ENCODE measurements around the gene CEP78. TPM values are rescaled to one million over a fixed set of nuclear protein-coding genes. Genes with fewer than 3 reads are reported as not detected.

Gene CEP78
- total RNA-seq, 1 donor = 16.6 TPM

DNA sequence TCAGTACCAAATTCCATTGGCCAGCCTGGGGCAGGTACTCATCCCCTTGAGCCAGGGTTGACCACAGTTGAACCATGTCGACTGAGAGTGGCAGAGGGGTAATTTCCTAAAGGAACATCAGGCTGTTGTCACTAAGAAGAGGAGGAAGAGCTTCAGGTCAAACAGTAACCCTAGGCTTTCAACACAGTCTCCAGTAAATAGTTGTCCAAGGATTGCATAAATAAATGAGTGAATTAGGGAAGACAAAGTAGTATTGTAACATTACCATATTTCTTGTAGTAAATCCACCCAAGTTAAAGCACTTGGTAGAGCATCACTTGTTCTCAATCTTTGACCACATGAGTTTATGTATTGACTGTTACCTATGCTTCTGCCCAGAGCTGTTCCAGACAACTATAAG, 68.5 kb downstream of the CEP78 start:
- DNase-seq (ENCODE audit: insufficient read length, low spot score, missing footprints) = no peak
- H3K79me2 ChIP-seq (ENCODE audit: insufficient read depth, low read length) = peaks cover 2% of the 10 kb centered on the region
- TF ChIP-seq, protein P1, sequence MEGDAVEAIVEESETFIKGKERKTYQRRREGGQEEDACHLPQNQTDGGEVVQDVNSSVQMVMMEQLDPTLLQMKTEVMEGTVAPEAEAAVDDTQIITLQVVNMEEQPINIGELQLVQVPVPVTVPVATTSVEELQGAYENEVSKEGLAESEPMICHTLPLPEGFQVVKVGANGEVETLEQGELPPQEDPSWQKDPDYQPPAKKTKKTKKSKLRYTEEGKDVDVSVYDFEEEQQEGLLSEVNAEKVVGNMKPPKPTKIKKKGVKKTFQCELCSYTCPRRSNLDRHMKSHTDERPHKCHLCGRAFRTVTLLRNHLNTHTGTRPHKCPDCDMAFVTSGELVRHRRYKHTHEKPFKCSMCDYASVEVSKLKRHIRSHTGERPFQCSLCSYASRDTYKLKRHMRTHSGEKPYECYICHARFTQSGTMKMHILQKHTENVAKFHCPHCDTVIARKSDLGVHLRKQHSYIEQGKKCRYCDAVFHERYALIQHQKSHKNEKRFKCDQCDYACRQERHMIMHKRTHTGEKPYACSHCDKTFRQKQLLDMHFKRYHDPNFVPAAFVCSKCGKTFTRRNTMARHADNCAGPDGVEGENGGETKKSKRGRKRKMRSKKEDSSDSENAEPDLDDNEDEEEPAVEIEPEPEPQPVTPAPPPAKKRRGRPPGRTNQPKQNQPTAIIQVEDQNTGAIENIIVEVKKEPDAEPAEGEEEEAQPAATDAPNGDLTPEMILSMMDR (IDR thresholded peaks at IDR 0.05; ENCODE audit: extremely low read depth, low read depth, low read length) = no peak
- no peaks in the 10 kb centered on the region for H4K20me1 ChIP-seq (ENCODE audit: insufficient read depth, low read length)
- H3K4me3 ChIP-seq (ENCODE audit: insufficient read depth, low read length) = no peak overlapping the region
- no peak overlapping the region for H3K27ac ChIP-seq (ENCODE audit: low read depth, low read length)
- H3K4me1 ChIP-seq (ENCODE audit: insufficient read depth, low read length) = no peaks in the 10 kb centered on the region
- no peaks in the 10 kb centered on the region for H3K27me3 ChIP-seq (ENCODE audit: insufficient read depth, low read length)
- H3K36me3 ChIP-seq (ENCODE audit: insufficient read depth, low read length) = peaks cover 42% of the 10 kb centered on the region
- H3K4me2 ChIP-seq (ENCODE audit: insufficient read depth, low read length) = no peak overlapping the region
- no peaks in the 10 kb centered on the region for H3K9me3 ChIP-seq (ENCODE audit: low read depth, low read length)
- no peak overlapping the region for H2AFZ ChIP-seq (ENCODE audit: low read length)

DNA sequence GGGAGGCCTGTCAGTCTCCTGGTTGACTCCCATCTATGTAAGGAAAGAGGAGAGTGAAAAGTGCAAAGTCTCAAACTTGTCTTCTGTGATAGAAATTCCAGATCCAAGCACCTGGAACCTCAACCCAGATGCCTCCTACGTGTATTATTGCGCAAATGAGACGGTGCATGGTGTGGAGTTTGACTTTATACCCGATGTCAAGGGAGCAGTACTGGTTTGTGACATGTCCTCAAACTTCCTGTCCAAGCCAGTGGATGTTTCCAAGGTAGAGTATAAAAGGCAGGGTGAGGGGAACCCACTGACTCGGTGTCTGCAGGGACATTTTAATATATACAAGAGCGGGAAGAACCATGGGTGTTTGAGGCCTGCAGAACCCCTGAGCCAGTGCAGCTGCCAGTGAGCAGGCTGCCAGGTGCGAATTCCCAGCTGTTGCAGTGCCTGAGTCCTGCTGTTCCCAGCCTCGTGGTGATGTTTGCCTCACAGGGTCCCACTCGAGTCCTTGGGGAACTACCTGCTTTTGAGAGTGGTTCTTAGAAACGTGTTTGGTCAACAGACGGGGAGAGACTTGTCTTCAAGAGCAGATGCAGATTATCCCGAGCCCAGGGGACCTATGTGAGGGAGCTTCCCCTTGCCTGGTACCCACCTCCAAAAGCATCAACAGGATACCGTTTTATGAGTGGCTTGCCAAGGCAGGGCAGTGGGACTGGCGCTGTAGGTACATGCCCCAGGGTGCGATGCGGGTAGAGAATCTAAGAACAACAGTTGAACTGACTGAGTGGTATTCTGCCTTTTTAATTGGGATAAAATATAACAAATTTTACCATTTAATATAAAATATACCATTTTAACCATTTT, 70.6 kb downstream of the CEP78 start:
- H3K4me3 ChIP-seq (ENCODE audit: insufficient read depth, low read length) = no peak overlapping the region
- H3K4me2 ChIP-seq (ENCODE audit: insufficient read depth, low read length) = no peak overlapping the region
- no peaks in the 10 kb centered on the region for H3K4me1 ChIP-seq (ENCODE audit: insufficient read depth, low read length)
- TF ChIP-seq, protein P1 (IDR thresholded peaks at IDR 0.05; ENCODE audit: extremely low read depth, low read depth, low read length) = no peak
- no peak for DNase-seq (ENCODE audit: insufficient read length, low spot score, missing footprints)
- peaks cover 45% of the 10 kb centered on the region for H3K36me3 ChIP-seq (ENCODE audit: insufficient read depth, low read length)
- no peaks in the 10 kb centered on the region for H3K27me3 ChIP-seq (ENCODE audit: insufficient read depth, low read length)
- H3K79me2 ChIP-seq (ENCODE audit: insufficient read depth, low read length) = no peaks in the 10 kb centered on the region
- no peaks in the 10 kb centered on the region for H4K20me1 ChIP-seq (ENCODE audit: insufficient read depth, low read length)
- H3K27ac ChIP-seq (ENCODE audit: low read depth, low read length) = no peak overlapping the region
- H2AFZ ChIP-seq (ENCODE audit: low read length) = no peak overlapping the region
- H3K9me3 ChIP-seq (ENCODE audit: low read depth, low read length) = no peaks in the 10 kb centered on the region

DNA sequence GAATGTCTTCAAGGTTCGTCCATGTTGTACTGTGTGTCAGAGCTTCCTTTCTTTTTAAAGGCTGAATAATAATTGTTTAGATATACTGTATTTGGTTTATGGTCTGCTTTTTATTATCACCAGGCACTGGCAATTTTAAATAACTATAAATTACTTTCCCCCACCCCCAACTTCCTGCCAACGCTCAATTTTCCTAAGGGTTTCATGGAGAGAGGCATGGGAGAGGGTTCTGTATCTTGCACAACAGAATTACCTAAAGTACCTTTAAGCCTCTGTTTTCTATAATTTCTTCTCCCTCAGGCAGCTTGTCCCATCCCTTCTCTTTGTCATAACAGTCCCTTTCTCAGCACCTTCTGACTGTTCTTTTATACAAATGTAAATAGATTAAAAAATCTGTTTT, 71.5 kb downstream of the CEP78 start:
- Histone ChIP-seq H3K4me1 (ENCODE audit: insufficient read depth, low read length) (no peaks in the 10 kb centered on the region), H3K9me3 (ENCODE audit: low read depth, low read length) (no peaks in the 10 kb centered on the region), H3K4me2 (ENCODE audit: insufficient read depth, low read length) (no peak overlapping the region), H3K27me3 (ENCODE audit: insufficient read depth, low read length) (no peaks in the 10 kb centered on the region), H3K36me3 (ENCODE audit: insufficient read depth, low read length) (peaks cover 40% of the 10 kb centered on the region), H3K4me3 (ENCODE audit: insufficient read depth, low read length) (no peak overlapping the region), H3K27ac (ENCODE audit: low read depth, low read length) (no peak overlapping the region), H3K79me2 (ENCODE audit: insufficient read depth, low read length) (no peaks in the 10 kb centered on the region), H2AFZ (ENCODE audit: low read length) (no peak overlapping the region), H4K20me1 (ENCODE audit: insufficient read depth, low read length) (no peaks in the 10 kb centered on the region)
- TF ChIP-seq, protein P1 (IDR thresholded peaks at IDR 0.05; ENCODE audit: extremely low read depth, low read depth, low read length) = no peak
- no peak for DNase-seq (ENCODE audit: insufficient read length, low spot score, missing footprints)

DNA sequence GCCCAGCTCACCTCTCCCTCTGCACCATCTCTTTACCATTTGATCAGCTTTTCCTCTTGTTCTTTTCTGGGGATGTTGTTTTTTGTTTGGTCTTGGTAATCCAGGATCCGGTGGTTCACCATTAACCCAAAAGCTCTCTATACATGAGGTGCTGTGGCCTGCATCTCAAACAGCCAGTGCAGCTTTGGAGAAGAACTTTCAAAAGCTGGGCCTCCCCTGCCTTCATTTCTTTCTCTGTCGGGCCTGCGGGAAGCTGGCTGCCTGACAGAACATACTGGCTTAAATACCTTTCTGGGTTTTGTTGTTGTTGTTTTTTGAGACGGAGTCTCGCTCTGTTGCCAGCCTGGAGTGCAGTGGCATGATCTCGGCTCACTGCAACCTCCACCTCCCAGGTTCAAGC, 73.2 kb downstream of the CEP78 start:
- Histone ChIP-seq H3K27me3 (ENCODE audit: insufficient read depth, low read length) (no peaks in the 10 kb centered on the region), H2AFZ (ENCODE audit: low read length) (no peak overlapping the region), H3K4me3 (ENCODE audit: insufficient read depth, low read length) (no peak overlapping the region), H3K27ac (ENCODE audit: low read depth, low read length) (no peak overlapping the region), H3K79me2 (ENCODE audit: insufficient read depth, low read length) (no peaks in the 10 kb centered on the region), H3K36me3 (ENCODE audit: insufficient read depth, low read length) (peaks cover 28% of the 10 kb centered on the region), H3K4me1 (ENCODE audit: insufficient read depth, low read length) (no peaks in the 10 kb centered on the region), H4K20me1 (ENCODE audit: insufficient read depth, low read length) (no peaks in the 10 kb centered on the region), H3K9me3 (ENCODE audit: low read depth, low read length) (no peaks in the 10 kb centered on the region), H3K4me2 (ENCODE audit: insufficient read depth, low read length) (no peak overlapping the region)
- TF ChIP-seq, protein P1 (IDR thresholded peaks at IDR 0.05; ENCODE audit: extremely low read depth, low read depth, low read length) = no peak
- DNase-seq (ENCODE audit: insufficient read length, low spot score, missing footprints) = no peak

All from osteoblast (primary cell).